Measurements from ENCODE around the gene TMEM116.

TMEM116 gene

DNA sequence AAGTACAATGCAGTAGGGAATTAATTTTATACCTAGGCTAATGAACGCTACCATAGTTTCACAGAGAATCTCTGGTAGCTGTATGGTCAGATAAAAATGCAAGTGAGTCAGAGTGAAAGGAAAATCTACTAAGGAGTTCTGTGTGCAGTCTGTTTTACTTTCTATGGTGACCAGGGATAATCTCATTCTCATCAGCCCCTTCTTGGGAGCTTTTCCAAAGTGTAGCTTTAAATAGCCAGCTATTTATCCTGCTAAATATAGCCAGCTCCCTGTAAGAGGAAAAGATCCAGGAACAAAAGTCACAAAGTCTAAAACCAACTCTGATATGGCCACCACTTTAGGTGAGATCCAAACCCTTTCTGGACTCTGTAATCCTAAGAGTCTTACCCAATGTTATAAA lies 75.5 kb downstream of the TMEM116 start:
- TF ChIP-seq, protein P1, sequence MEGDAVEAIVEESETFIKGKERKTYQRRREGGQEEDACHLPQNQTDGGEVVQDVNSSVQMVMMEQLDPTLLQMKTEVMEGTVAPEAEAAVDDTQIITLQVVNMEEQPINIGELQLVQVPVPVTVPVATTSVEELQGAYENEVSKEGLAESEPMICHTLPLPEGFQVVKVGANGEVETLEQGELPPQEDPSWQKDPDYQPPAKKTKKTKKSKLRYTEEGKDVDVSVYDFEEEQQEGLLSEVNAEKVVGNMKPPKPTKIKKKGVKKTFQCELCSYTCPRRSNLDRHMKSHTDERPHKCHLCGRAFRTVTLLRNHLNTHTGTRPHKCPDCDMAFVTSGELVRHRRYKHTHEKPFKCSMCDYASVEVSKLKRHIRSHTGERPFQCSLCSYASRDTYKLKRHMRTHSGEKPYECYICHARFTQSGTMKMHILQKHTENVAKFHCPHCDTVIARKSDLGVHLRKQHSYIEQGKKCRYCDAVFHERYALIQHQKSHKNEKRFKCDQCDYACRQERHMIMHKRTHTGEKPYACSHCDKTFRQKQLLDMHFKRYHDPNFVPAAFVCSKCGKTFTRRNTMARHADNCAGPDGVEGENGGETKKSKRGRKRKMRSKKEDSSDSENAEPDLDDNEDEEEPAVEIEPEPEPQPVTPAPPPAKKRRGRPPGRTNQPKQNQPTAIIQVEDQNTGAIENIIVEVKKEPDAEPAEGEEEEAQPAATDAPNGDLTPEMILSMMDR (IDR thresholded peaks at IDR 0.05): no peak

DNA sequence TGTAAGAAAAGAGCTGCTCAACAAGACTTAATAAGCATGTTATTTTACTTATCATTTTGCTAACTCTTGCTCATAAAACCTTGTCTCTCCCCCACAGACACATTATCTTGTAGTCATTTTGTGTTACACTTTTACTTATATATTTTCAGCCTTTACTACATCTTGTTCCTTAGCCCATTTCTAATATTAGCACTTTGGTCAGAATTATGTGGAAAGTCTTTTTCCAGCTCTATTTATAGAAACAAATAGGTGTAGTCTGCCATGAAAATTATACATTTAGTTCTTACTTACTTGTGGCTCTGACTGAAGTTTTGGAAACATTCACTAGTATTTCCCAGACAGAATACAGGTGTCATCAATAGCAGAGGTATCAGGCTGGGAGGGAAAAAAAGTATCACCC lies 76.1 kb downstream of the TMEM116 start:
- TF ChIP-seq, protein P1 (IDR thresholded peaks at IDR 0.05): no peak

DNA sequence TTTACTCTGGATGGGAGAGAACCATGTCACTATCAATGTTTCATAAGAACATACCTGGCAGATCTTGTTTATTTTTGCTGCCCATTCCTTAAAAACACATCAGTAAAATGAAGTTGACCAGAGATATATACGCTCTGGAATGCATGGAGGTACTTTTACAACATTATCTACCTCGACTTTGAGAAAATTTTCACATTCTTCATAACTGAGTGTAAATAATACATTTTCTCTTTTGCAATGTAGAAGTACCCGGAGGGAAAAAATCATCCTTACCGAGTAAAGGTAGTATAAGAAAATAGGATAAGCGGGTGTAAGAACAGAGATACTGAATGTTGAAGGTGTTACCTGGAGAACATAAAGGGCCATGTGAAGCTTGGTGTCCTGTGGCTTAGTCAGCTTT lies 80.7 kb downstream of the TMEM116 start:
- TF ChIP-seq, protein P1 (IDR thresholded peaks at IDR 0.05): no peak

DNA sequence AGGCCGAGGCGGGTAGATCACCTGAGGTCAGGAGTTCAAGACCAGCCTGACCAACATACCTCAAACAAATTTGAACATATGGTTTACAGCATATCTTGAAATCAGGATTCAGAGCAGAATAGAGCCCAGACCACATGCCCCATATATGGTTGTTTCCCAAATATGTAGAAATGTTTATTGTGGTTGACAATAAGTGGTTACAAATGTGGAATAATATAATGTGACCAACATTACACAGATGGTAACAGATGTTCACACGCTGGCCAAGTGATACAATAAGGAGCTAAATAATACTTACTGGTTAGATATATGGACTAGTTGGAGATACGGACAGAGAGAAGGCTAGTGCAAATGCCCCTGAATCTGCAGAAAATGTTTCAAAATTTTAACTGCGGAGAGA lies 85.6 kb downstream of the TMEM116 start:
- TF ChIP-seq, protein P1 (IDR thresholded peaks at IDR 0.05): no peak

DNA sequence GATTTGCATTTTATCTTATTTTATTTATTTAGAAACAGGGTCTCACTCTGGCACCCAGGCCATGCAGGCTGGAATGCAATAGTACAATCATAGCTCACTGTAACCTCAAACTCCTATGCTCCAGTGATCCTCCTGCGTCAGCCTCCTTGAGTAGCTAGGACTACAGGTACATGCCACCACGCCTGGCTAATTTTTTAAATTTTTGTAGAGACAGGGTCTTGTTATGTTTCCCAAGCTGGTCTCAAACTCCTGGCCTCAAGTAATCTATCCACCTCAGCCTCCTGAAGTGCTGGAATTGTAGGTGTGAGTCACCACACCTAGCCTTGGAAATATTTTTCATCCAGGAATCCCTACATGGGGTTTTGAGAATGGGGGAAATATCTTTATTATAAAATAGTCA lies 86.3 kb downstream of the TMEM116 start:
- TF ChIP-seq, protein P1 (IDR thresholded peaks at IDR 0.05): no peak

DNA sequence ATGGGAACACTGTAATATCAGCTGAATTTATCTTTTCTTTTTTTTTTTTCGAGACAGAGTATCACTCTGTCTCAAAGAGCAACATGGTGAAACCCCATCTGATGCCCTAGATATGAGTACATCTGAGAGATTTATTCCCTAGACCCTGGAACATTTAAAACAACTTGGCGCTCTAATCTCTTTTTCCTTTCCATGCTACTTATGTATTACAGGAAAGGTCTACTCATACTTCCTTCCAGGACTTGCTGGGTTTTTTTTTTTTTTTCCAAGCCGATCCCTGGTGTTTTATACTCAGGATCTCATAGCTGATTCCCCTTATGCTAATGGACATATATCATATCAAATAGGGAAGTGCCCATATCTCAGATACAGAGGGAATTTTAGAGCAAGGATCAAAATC lies 87.8 kb downstream of the TMEM116 start:
- TF ChIP-seq, protein P1 (IDR thresholded peaks at IDR 0.05): no peak

DNA sequence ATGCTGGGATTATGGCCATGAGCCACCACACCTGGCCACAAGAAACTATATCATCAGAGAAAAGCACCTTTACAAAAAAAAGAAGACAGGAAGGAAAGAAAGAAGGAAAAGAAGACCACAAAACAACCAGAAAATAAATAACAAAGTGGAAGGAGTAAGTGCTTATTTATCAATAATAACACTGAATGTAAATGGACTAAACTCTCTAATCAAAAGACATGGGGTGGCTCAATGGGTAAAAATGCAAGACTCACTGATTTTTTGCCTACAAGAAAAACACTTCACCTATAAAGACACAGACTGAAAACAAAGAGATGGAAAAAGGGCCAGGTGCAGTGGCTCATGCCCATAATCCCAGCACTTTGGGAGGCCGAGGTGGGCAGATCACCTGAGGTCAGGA lies 105.2 kb downstream of the TMEM116 start:
- TF ChIP-seq, protein P1 (IDR thresholded peaks at IDR 0.05): no peak

DNA sequence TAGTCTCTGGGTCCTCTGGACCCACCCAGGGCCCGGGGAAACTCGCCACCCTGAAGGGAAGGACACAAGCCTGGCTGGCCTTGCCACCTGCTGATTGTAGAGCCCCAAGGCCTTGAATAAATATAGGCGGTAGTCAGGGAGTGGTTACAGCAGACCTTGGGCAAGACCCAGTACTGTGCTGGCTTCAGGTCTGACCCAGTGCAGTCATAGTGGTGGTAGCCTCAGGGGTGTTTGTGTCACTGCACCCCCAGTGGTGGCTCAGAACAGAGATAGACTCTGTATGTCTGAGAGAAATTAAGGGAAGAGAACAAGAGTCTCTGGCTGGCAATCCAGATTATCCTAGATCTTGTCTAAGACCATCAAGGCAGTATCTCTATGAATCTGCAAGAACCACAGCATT lies 107.5 kb downstream of the TMEM116 start:
- TF ChIP-seq, protein P1 (IDR thresholded peaks at IDR 0.05): no peak
